HG02588 (cell line): ENCODE data around the gene PLEKHG7.
"Not testable (repeated sequence)": the region's sequence is repeated elsewhere in the genome, so short reads cannot be mapped to it uniquely, and the experiment has no call there.

Source experiments
- ATAC-seq: cut with Tn5 transposase; IDR thresholded peaks from one replicate; pipeline ENCODE4 v1.9.1; 2021; ENCODE audit warnings: mild to moderate bottlenecking, moderate library complexity; ENCODE audit not compliant: unreplicated experiment

Gene PLEKHG7

GRCh38 chr12:92745856-92746550, 43.2 kb downstream of the PLEKHG7 start:
- ATAC-seq, result no peak

GRCh38 chr12:92747151-92747550, 44.4 kb downstream of the PLEKHG7 start:
- ATAC-seq, result no peak

GRCh38 chr12:92749691-92750090, 46.9 kb downstream of the PLEKHG7 start:
- ATAC-seq, result not testable (repeated sequence)

- ATAC-seq, result no peak
Measured at GRCh38 chr12:92753976-92754885, 51.4 kb downstream of the PLEKHG7 start.

GRCh38 chr12:92756898-92757596, 54.3 kb downstream of the PLEKHG7 start:
- no peak for ATAC-seq

GRCh38 chr12:92757597-92758121, 54.9 kb downstream of the PLEKHG7 start:
- ATAC-seq, result no peak

- ATAC-seq, result no peak
Measured at GRCh38 chr12:92759634-92760268, 57.0 kb downstream of the PLEKHG7 start.

- ATAC-seq, result no peak
Measured at GRCh38 chr12:92762773-92763172, 60.0 kb downstream of the PLEKHG7 start.

- no peak for ATAC-seq
Measured at GRCh38 chr12:92764831-92765230, 62.0 kb downstream of the PLEKHG7 start.

GRCh38 chr12:92765871-92766270, 63.1 kb downstream of the PLEKHG7 start:
- no peak for ATAC-seq

GRCh38 chr12:92769124-92769901, 66.5 kb downstream of the PLEKHG7 start:
- ATAC-seq, result peak; percentile 77

- ATAC-seq, result no peak
Measured at GRCh38 chr12:92771001-92771400, 68.2 kb downstream of the PLEKHG7 start.

- ATAC-seq, result no peak
Measured at GRCh38 chr12:92775416-92775815, 72.6 kb downstream of the PLEKHG7 start.

- no peak for ATAC-seq
Measured at GRCh38 chr12:92778525-92778924, 75.7 kb downstream of the PLEKHG7 start.

GRCh38 chr12:92779902-92780301, 77.1 kb downstream of the PLEKHG7 start:
- no peak for ATAC-seq

GRCh38 chr12:92784356-92784755, 81.6 kb downstream of the PLEKHG7 start:
- ATAC-seq, result no peak

GRCh38 chr12:92784797-92785562, 82.2 kb downstream of the PLEKHG7 start:
- peak; percentile 96 for ATAC-seq

- no peak for ATAC-seq
Measured at GRCh38 chr12:92785563-92785950, 82.8 kb downstream of the PLEKHG7 start.

GRCh38 chr12:92786045-92786444, 83.3 kb downstream of the PLEKHG7 start:
- ATAC-seq, result no peak
